PC-9 (cell line): ENCODE results near the gene ZNF385B. TPM values are rescaled to one million over a fixed set of nuclear protein-coding genes. Genes with fewer than 3 reads are reported as not detected.
A peak's percentile ranks its signal among the peaks of the same experiment; 100 is the strongest.

Source experiments
- BruUV-seq: library from RNA; stranded (reverse); fragments of 400-500 nt; replicated peaks from 2 replicates; lab custom pipeline; 2021; lab: Mats Ljungman, UMichigan
- CTCF ChIA-PET: fragments of 300-600 bp; sonication (Branson Sonifier 250); formaldehyde crosslinking; loops from one replicate; lab custom pipeline; 2022; ENCODE audit warnings: antibody characterized with exemption; lab: Charles Lee
- POLR2A ChIA-PET: fragments of 300-600 bp; sonication (Branson Sonifier 250); formaldehyde crosslinking; loops from one replicate; lab custom pipeline; 2022; ENCODE audit warnings: antibody characterized with exemption; ENCODE audit not compliant: unreplicated experiment; lab: Charles Lee
- DNase-seq, 2 experiments: peaks; one replicate each; pipeline versions ENCODE4 v3.0.0 to v3.0.0-alpha.2; 2015 to 2022; ENCODE audit warnings: mixed read lengths in 1 of 2
- H2AFZ ChIP-seq: fragments of 200-600 bp; sonication (generic); 2 replicates; pipeline ENCODE4 v1.8.1; 2017; ENCODE audit warnings: antibody characterized with exemption
- H3F3A ChIP-seq: fragments of 200-600 bp; sonication (generic); 2 replicates; pipeline ENCODE4 v1.8.1; 2017; ENCODE audit warnings: antibody characterized with exemption, mild to moderate bottlenecking, low read depth; ENCODE audit not compliant: insufficient read depth
- H3K27ac ChIP-seq: fragments of 200-600 bp; sonication (generic); 2 replicates; pipeline ENCODE4 v1.6.1; 2016; ENCODE audit warnings: mixed run types
- H3K27me3 ChIP-seq: fragments of 200-600 bp; sonication (generic); 2 replicates; pipeline ENCODE4 v1.6.1; 2016; ENCODE audit warnings: low read depth, mixed run types; ENCODE audit not compliant: insufficient read depth
- H3K36me3 ChIP-seq: fragments of 200-600 bp; sonication (generic); 2 replicates; pipeline ENCODE4 v1.6.1; 2016; ENCODE audit warnings: low read depth, mixed run types
- H3K4me1 ChIP-seq: fragments of 200-600 bp; sonication (generic); replicated peaks from 2 replicates; pipeline ENCODE4 v1.6.1; 2016; ENCODE audit warnings: mixed run types; ENCODE audit not compliant: insufficient read depth
- H3K4me2 ChIP-seq: fragments of 200-600 bp; sonication (generic); 2 replicates; pipeline ENCODE4 v1.6.1; 2017; ENCODE audit warnings: mixed run types
- H3K4me3 ChIP-seq: fragments of 200-600 bp; sonication (generic); 2 replicates; pipeline ENCODE4 v1.6.1; 2016; ENCODE audit warnings: mixed run types
- H3K79me2 ChIP-seq: fragments of 200-600 bp; sonication (generic); 2 replicates; pipeline ENCODE4 v1.6.1; 2017; ENCODE audit warnings: low read depth, mixed run types
- H3K9me2 ChIP-seq: fragments of 200-600 bp; sonication (generic); 2 replicates; pipeline ENCODE4 v1.8.1; 2017; ENCODE audit warnings: mild to moderate bottlenecking; ENCODE audit not compliant: insufficient read depth
- H3K9me3 ChIP-seq: fragments of 200-600 bp; sonication (generic); 2 replicates; pipeline ENCODE4 v1.8.1; 2016; ENCODE audit warnings: low read depth; ENCODE audit not compliant: insufficient read depth
- H4K20me1 ChIP-seq: fragments of 200-600 bp; sonication (generic); 2 replicates; pipeline ENCODE4 v1.8.1; 2017; ENCODE audit not compliant: insufficient read depth
- CTCF ChIP-seq: fragments of 200-600 bp; sonication (generic); conservative IDR thresholded peaks from 2 replicates; pipeline ENCODE4 v1.6.1; 2017; ENCODE audit warnings: mixed run types, antibody characterized with exemption, mild to moderate bottlenecking, moderate library complexity
- EZH2 ChIP-seq: fragments of 200-600 bp; sonication (generic); IDR thresholded peaks from 2 replicates; pipeline ENCODE4 v1.8.0; 2017; ENCODE audit warnings: antibody characterized with exemption, low read depth
- intact Hi-C: fragments of 100-400 bp; cut with micrococcal nuclease; formaldehyde crosslinking; loops from one replicate; pipeline ENCODE4 v1.10.0; 2022; ENCODE audit not compliant: unreplicated experiment
- total RNA-seq: library from RNA; stranded (reverse); gene quantifications from 2 replicates; pipeline ENCODE4 v1.2.3, GENCODE V29; 2021

ZNF385B gene
- total RNA-seq, 1 experiment from 2014 or later: 4.1 TPM

GRCh38 chr2:179853108-179853507 is 8.3 kb downstream of the ZNF385B start:
- ChIA-PET POLR2A (no interaction called here), CTCF (no interaction called here)
- no peak overlapping the region for H3K27ac ChIP-seq
- no peaks in the 10 kb centered on the region; the same call in 1 of the 2 replicates for H3K27me3 ChIP-seq
- no peak for DNase-seq
- 0 out of 2 replicates have a peak, but pooled peaks cover 3% of the 10 kb centered on the region for H3K9me2 ChIP-seq
- TF ChIP-seq CTCF (no peak), EZH2 (no peak)
- no peaks in the 10 kb centered on the region for H3F3A ChIP-seq
- no peaks in the 10 kb centered on the region for H3K9me3 ChIP-seq
- H3K4me3 ChIP-seq: no peak overlapping the region
- no TSS peak for BruUV-seq
- intact Hi-C loops: no loop called here
- H3K4me2 ChIP-seq: no peak overlapping the region
- H3K36me3 ChIP-seq: no peaks in the 10 kb centered on the region
- H3K4me1 ChIP-seq: no peaks in the 10 kb centered on the region
- H2AFZ ChIP-seq: no peak overlapping the region
- H3K79me2 ChIP-seq: no peaks in the 10 kb centered on the region
- H4K20me1 ChIP-seq: no peaks in the 10 kb centered on the region

- Histone ChIP-seq H3K27me3 (no peaks in the 10 kb centered on the region), H3K9me2 (no peaks in the 10 kb centered on the region), H3K4me2 (no peak overlapping the region), H3K79me2 (no peaks in the 10 kb centered on the region), H3K9me3 (no peaks in the 10 kb centered on the region), H3K27ac (no peak overlapping the region), H3K4me1 (no peaks in the 10 kb centered on the region), H2AFZ (peak overlapping the region; percentile 53; the same call in 1 of the 2 replicates), H3K4me3 (no peak overlapping the region), H3F3A (no peaks in the 10 kb centered on the region), H3K36me3 (no peaks in the 10 kb centered on the region), H4K20me1 (no peaks in the 10 kb centered on the region)
- ChIA-PET CTCF (interaction anchor here (1.0 kb wide), 1 partner anchor 12 kb away, joined by 3 read pairs; no protein-coding TSS in a partner anchor), POLR2A (no interaction called here)
- intact Hi-C loops: no loop called here
- peak in 1 of 2 experiments; percentile 8 for DNase-seq
- no TSS peak for BruUV-seq
- TF ChIP-seq EZH2 (no peak), CTCF (peak; percentile 38)
Measured at GRCh38 chr2:179850188-179850587, 11.2 kb downstream of the ZNF385B start.

- H3K4me1 ChIP-seq: no peaks in the 10 kb centered on the region
- DNase-seq: no peak
- no peaks in the 10 kb centered on the region for H3F3A ChIP-seq
- no peak overlapping the region for H3K4me3 ChIP-seq
- H3K36me3 ChIP-seq: no peaks in the 10 kb centered on the region
- BruUV-seq: no TSS peak
- no peaks in the 10 kb centered on the region for H3K9me2 ChIP-seq
- no peaks in the 10 kb centered on the region for H3K79me2 ChIP-seq
- ChIA-PET POLR2A (no interaction called here), CTCF (interaction anchor here (1.0 kb wide), 1 partner anchor 12 kb away, joined by 3 read pairs; no protein-coding TSS in a partner anchor)
- no peaks in the 10 kb centered on the region for H3K9me3 ChIP-seq
- H2AFZ ChIP-seq: no peak overlapping the region
- no peak overlapping the region for H3K27ac ChIP-seq
- intact Hi-C loops: no loop called here
- TF ChIP-seq EZH2 (no peak), CTCF (no peak)
- no peaks in the 10 kb centered on the region for H3K27me3 ChIP-seq
- H4K20me1 ChIP-seq: no peaks in the 10 kb centered on the region
- no peak overlapping the region for H3K4me2 ChIP-seq
Measured at GRCh38 chr2:179849719-179850118, 11.7 kb downstream of the ZNF385B start.
